IPS-15b (cell line): ENCODE data around the gene ABCA4.

Experiments
- H3K27me3 ChIP-seq: one replicate; pipeline ENCODE4 v1.6.1; 2013; ENCODE audit warnings: low read length; ENCODE audit not compliant: control insufficient read depth, insufficient read depth
- H3K36me3 ChIP-seq: one replicate; pipeline ENCODE4 v1.6.1; 2013; ENCODE audit warnings: low read length; ENCODE audit not compliant: control insufficient read depth, insufficient read depth
- H3K4me1 ChIP-seq: one replicate; pipeline ENCODE4 v1.6.1; 2013; ENCODE audit warnings: mild to moderate bottlenecking, low read length; ENCODE audit not compliant: control insufficient read depth, insufficient read depth
- H3K4me3 ChIP-seq: one replicate; pipeline ENCODE4 v1.5.1; 2013; ENCODE audit warnings: low read depth, low read length
- H3K9ac ChIP-seq: one replicate; pipeline ENCODE4 v1.6.1; 2013; ENCODE audit warnings: low read depth, mild to moderate bottlenecking, low read length
- H3K9me3 ChIP-seq: one replicate; pipeline ENCODE4 v1.6.1; 2013; ENCODE audit warnings: mild to moderate bottlenecking, low read length; ENCODE audit not compliant: control insufficient read depth, insufficient read depth

The ABCA4 gene

DNA sequence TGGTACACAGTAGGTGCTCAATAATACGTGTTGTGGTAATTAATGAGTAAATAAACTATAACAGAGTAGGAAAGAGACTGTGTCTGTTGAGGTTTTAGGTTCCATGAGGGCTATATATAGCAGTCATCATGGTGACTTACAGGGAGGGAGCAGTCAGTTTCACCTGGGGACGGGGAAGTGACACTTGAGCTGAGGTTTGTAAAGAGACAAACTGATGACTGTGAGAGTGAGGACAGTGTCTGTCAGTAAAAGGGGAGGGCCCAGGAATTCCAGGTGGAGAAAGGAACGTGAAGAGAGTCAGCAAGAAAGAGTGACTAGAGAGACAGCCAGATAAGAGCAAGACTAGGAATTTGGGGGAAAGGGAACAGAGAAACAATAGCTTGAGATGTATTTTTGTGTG lies 30.2 kb downstream of the ABCA4 start:
- H3K4me3 ChIP-seq = no peak overlapping the region
- H3K9me3 ChIP-seq = no peaks in the 10 kb centered on the region
- H3K27me3 ChIP-seq = no peaks in the 10 kb centered on the region
- peaks cover 13% of the 10 kb centered on the region for H3K4me1 ChIP-seq
- H3K9ac ChIP-seq = no peak overlapping the region
- no peaks in the 10 kb centered on the region for H3K36me3 ChIP-seq

DNA sequence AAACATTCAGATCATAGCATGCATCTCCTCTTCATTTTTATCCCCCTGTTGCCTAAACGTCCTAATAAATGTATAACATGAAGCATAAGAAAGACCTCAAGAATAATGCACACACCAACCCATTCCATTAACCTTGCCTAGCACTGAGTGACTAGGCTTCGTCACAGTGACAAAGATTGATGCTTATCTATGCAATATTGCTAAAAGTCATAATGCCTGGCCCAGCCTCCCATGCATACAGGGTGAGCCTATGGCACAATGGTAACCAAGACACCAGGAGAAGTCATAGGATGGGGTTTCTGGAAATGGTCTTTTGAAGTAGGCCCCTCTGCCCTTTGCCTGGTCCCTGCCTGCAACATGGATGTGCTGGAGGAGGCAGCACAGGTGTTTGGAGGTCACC lies 33.8 kb downstream of the ABCA4 start:
- Histone ChIP-seq H3K9ac (no peak overlapping the region), H3K36me3 (no peaks in the 10 kb centered on the region), H3K9me3 (no peaks in the 10 kb centered on the region), H3K27me3 (peaks cover 4% of the 10 kb centered on the region), H3K4me3 (no peak overlapping the region), H3K4me1 (peaks cover 2% of the 10 kb centered on the region)

DNA sequence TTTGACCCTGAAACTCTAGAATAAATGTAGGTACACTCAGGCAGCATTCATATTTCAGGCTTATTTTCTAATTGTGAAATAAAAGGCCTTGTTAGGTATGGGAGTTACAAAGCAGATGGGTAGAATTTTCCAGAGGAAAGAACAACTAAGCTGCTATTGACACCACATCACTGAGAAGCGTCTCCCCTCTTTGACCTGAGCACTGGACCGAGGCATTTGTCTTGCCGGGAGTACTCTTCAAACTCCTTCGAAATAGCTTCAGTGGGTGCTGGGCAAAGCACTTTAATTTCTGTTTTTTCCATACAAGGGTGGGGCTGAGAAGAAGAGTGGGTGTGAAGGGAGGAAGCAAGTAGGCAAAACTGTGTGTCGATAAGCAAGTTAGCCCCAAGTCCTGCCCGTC lies 36.4 kb downstream of the ABCA4 start:
- no peaks in the 10 kb centered on the region for H3K9me3 ChIP-seq
- H3K4me3 ChIP-seq = no peak overlapping the region
- H3K36me3 ChIP-seq = no peaks in the 10 kb centered on the region
- no peaks in the 10 kb centered on the region for H3K4me1 ChIP-seq
- H3K27me3 ChIP-seq = peaks cover 4% of the 10 kb centered on the region
- no peak overlapping the region for H3K9ac ChIP-seq

DNA sequence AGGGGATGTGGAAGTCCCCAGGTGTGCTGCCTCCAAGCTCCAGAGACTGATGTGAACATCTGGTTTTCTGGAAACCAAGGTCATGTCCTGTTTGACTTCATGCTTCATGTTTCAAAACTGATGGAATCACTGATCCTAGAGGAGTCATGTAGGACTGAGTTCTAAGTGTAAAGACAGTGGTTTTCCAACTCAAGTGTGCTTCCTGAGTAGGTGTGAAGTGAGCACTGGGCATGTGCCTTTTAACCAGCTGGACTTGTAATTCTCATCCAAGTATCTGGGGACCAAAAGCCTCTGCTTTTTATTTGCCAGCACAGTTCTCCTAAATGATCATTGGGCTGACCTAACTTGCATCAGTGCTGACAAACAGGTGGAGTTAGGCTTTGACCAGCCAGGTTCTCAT lies 36.9 kb downstream of the ABCA4 start:
- H3K9me3 ChIP-seq = no peaks in the 10 kb centered on the region
- no peak overlapping the region for H3K9ac ChIP-seq
- no peak overlapping the region for H3K4me3 ChIP-seq
- H3K4me1 ChIP-seq = no peaks in the 10 kb centered on the region
- H3K36me3 ChIP-seq = no peaks in the 10 kb centered on the region
- H3K27me3 ChIP-seq = peaks cover 4% of the 10 kb centered on the region

DNA sequence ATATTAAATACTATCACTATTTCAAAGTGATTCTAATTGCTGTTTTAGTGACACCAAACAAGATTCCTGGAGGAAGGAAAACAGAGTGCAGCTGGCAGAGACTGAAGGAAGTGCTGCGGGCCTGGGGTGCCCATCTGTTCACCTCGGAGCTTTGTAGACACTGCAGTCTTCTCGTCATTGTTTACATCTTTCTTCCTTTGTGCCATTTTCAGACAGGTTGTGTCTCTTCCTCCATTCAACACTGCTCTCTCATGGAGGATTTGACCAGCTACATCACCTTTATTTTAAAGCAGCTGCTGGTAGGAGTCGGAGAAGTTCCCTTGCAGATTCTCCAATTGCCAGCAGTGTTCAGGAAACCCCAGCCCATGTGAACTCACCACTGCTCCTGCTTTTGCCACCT lies 37.3 kb downstream of the ABCA4 start:
- no peaks in the 10 kb centered on the region for H3K36me3 ChIP-seq
- no peaks in the 10 kb centered on the region for H3K9me3 ChIP-seq
- H3K27me3 ChIP-seq = peaks cover 4% of the 10 kb centered on the region
- H3K4me3 ChIP-seq = no peak overlapping the region
- no peak overlapping the region for H3K9ac ChIP-seq
- H3K4me1 ChIP-seq = no peaks in the 10 kb centered on the region

DNA sequence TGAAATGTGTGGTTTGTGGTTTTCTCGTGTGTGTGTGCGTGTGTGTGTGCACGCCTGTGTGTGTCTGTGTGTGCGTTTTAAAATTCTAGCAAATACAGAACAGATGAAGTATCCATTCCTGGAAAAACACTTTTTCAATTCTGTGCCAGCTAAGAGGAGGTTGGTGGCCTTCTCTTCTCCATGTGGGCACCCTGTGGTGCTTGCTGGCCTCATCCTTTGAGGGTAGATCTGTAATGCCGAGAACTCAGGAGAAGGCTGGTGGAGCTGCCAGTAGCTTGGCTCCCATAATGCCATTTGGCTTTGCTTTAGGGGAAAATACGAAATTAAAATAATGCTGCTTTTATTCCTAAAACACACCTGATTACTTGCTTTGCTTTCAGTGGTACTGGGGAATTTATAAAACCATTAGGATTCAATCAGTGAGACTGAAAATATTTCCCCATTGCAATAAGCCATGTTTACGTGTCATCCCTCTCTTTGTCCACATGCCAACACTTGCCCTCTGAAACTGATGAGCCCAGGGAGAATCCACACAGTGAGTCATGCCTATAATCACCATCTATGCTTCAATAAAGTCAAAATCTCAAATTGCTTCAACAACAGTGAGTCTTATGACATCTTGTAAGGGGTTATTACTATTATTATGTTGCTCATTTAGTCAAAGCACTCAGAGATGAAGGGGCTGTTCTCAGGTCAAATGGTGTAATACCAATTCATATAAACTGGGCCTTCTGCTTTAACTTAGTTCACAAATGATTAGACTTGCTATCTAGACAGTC lies 39.2 kb downstream of the ABCA4 start:
- no peaks in the 10 kb centered on the region for H3K9me3 ChIP-seq
- H3K36me3 ChIP-seq = no peaks in the 10 kb centered on the region
- H3K4me1 ChIP-seq = no peaks in the 10 kb centered on the region
- H3K4me3 ChIP-seq = no peak overlapping the region
- peaks cover 4% of the 10 kb centered on the region for H3K27me3 ChIP-seq
- no peak overlapping the region for H3K9ac ChIP-seq

DNA sequence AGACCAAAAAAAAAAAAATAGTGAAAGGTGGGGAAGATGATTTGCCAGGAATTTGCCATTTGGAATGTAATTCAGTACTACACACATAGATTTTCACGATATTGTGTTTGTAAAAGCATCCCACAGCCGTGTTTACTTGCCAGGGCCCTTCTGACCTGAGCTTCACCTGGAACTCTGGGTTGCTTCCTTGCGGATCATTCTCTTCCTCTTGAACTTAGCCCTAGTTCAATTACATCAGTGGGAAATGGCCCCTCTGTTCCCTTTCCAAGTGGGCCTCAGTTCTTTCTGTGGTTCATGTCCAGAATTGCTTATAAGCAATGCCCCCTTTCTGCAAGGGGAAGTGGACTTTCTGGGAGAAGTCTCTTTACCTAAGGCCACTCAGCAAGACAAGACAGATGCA lies 41.0 kb downstream of the ABCA4 start:
- peaks cover 12% of the 10 kb centered on the region for H3K27me3 ChIP-seq
- no peaks in the 10 kb centered on the region for H3K9me3 ChIP-seq
- no peaks in the 10 kb centered on the region for H3K36me3 ChIP-seq
- no peak overlapping the region for H3K9ac ChIP-seq
- H3K4me1 ChIP-seq = no peaks in the 10 kb centered on the region
- H3K4me3 ChIP-seq = no peak overlapping the region

DNA sequence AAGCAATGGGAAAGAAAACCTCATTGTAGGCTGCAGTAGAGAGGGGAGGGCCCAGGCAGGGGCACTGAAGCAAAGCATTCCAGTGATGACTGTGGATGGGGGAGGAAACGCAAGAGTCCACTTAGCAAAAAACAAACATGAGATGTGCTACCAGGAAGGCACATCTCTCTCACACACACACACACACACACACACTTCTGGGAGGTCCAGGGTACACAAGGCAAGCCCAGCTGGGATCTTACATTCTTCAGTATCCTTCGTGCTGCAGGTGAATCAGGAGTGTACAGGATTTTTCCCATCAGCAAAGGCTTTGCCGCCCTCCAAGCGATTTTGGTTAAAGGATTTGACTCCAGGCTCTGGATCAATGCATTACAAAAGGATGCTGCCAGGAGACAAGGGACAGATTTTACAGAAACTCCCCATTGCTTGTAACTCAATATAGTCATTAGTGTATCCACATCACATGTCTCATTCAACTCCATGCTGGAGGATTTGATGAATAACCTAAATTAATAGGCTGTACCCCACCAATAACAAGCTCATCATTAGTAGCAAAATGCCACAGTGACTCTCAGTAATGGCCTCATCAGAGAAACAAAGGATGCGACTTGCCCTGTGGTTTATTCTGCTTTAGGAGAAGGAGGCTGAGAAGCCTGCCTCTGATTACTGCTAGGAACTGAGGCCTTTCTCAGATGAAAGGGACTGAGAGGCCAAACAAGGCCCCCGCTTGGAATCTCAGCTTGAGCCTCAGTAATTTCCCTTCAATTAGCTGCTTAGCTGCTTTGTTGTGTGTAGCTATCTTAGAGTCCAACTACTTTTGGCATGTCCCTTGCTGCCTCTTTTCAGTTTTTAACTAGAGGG lies 41.6 kb downstream of the ABCA4 start:
- Histone ChIP-seq H3K27me3 (peaks cover 8% of the 10 kb centered on the region), H3K4me3 (no peak overlapping the region), H3K36me3 (no peaks in the 10 kb centered on the region), H3K9me3 (no peaks in the 10 kb centered on the region), H3K4me1 (no peaks in the 10 kb centered on the region), H3K9ac (no peak overlapping the region)

DNA sequence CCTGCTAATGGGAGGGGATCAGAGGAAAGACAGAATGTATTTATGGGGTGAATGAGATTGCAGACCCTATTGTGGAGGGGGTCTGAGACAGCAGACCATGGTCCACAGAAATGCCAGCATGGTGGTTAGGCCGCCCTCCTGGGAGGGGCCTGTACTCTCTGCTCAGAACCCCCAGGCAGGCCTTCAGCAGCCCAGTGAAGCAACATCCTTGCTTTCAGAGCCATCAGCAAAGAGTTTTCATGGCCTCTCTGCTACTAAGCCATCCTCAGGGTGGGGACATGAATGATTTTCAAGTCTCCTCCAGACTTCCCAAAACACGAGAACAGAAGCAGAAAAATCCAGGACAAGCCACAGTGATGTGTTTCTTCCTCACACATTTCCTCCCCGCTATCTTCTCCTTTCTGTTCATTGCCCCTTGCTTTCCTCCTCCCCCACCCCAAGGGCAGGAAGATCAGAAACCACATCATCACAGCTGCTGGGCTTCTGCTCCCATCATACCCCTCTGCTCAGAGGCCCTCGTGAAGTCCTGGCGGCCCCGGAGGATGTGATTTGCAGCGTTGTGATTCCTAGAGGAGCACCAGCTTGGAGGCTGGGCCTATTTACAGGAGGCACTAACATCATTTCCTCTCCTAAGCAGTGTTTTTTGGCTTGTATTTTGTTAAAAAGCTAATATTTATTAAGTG lies 48.0 kb downstream of the ABCA4 start:
- no peaks in the 10 kb centered on the region for H3K36me3 ChIP-seq
- no peaks in the 10 kb centered on the region for H3K4me1 ChIP-seq
- H3K27me3 ChIP-seq = peaks cover 56% of the 10 kb centered on the region
- H3K9me3 ChIP-seq = no peaks in the 10 kb centered on the region
- no peak overlapping the region for H3K4me3 ChIP-seq
- no peak overlapping the region for H3K9ac ChIP-seq

DNA sequence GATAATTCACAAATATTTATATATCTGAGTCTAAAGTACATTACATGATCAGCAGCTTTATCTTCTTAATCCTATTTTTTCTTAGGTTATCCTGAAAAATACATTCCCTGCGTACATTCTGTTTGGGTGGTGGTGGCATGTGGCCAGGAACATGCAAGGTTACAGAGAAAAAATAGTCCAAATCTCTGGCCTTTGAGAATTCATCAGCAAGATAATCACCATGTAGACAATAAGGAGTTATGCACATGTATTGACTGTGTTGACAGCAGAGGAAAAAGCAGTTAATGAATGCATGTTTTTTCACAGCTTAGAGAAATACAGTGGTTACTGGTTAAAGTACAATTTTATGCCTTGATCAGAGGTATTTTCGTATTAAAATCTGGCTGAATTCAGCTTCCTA lies 49.0 kb downstream of the ABCA4 start:
- peaks cover 66% of the 10 kb centered on the region for H3K27me3 ChIP-seq
- no peak overlapping the region for H3K9ac ChIP-seq

DNA sequence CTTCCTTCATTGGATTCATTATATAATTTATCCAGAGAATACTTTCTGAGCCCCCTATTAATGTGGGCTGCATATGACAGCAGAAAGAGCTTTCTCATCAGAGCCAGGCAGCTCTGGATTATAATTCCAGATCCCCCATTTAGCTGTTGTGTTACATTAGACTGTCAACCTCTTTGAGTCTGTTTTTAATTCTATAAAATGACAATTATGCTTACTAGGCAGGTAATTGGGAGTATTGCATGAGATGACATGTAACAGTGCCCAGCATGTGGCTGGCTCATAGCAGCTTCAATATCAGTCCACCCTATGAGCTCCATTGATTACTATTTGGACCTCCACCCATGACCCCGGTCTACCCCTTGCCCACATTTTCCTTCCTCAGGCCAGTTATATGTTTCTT lies 49.6 kb downstream of the ABCA4 start:
- Histone ChIP-seq H3K9me3 (no peaks in the 10 kb centered on the region), H3K27me3 (peaks cover 68% of the 10 kb centered on the region), H3K36me3 (no peaks in the 10 kb centered on the region), H3K4me3 (no peak overlapping the region), H3K4me1 (no peaks in the 10 kb centered on the region), H3K9ac (no peak overlapping the region)

More for the DNA sequence above, 49.0 kb downstream of the ABCA4 start:
- H3K36me3 ChIP-seq = no peaks in the 10 kb centered on the region
- no peaks in the 10 kb centered on the region for H3K9me3 ChIP-seq
- no peak overlapping the region for H3K4me3 ChIP-seq
- no peaks in the 10 kb centered on the region for H3K4me1 ChIP-seq
